SH-SY5Y (cell line): ENCODE data around the gene KNOP1.

Experiments
- GATA2 ChIP-seq: IDR thresholded peaks from 2 replicates; pipeline ENCODE4 v1.6.1; 2011; ENCODE audit warnings: mild to moderate bottlenecking, low read depth, low read length
- GATA3 ChIP-seq: IDR thresholded peaks from 2 replicates; pipeline ENCODE4 v1.6.1; 2011; ENCODE audit warnings: low read depth, mild to moderate bottlenecking, low read length, moderate library complexity

KNOP1 gene

DNA sequence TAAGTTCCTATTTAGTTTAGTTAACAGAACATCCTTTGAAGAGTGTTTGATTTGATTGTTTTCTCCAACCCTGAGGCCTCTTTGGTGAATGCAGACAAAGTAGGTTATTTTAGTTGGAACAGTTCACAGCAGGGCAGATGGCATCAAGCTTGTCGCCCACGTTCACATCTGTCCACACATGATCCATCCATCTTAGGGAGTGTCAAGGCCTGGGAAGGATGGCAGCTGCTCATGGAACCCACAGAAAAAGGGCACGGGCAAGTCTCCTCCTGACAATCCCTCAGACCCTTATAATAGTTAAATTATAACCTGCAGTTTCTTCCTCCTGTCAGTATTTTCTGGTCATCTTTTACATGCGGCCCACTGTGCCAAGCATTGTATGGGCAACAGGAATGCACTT lies 60.2 kb downstream of the KNOP1 start:
- TF ChIP-seq GATA2 (no peak), GATA3 (no peak)

DNA sequence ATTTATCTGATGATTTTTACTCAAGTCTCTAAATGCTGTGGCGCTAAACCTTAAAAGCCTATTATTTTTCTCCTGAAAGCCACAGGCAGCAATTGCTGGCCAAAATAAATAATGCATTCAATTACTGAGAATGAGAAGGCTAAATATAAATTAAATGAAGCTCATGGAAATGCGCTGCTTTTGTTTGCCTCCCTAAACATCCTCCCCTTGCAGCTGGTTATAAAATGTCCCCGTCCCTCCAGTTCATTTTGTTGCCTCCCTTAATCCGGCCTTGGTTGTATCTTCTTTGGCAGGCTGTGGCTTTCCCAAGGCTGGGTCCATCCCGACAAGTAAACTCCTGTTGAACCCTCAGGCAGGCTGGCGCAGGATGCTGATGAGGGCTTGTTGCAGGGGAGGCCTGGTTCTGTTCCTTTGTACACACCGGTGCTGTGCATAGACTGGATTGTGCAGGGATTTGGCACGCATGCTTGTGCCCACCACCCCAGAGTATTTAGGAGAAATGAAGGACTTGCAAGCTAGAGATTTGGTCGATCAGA lies 62.7 kb downstream of the KNOP1 start:
- TF ChIP-seq GATA2: no peak
- TF ChIP-seq GATA3: no peak

DNA sequence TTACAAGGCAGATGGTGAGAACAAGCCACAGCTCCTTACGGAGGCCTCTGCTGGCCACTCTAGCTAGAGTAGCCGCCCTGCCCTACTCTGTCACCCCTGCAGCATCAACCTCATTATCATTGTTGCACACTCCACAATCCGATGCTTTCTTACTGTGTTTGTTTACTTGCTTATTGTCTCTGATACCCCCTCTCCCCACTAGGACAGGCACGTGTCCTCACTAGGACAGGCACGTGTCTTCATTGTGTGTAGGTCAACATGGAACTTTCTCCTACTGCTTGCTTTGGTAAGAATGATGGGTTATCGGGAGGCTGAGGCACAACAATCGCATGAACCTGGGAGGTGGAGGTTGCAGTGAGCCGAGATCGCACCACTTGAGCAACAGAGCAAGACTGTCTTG lies 63.9 kb downstream of the KNOP1 start:
- TF ChIP-seq GATA3 (no peak), GATA2 (no peak)
